ENCODE measurements around the gene GPHA2. TPM values are rescaled to one million over a fixed set of nuclear protein-coding genes. Genes with fewer than 3 reads are reported as not detected.

The GPHA2 gene
- total and polyA plus RNA-seq, 2 of the 13 experiments (the other 11 are each of a cell fraction or from before 2014, with no cell fraction given) = 13.0 to 19.1 TPM

GRCh38 chr11:64916775-64917662, 18.7 kb downstream of the GPHA2 start, which contains the start of gene ATG2A (continued):
- TF ChIP-seq GRHL1 (CRISPR knock-in tag; conservative IDR thresholded peaks at IDR 0.05) = no peak
- peak; percentile 80; the same call in 1 of the 2 replicates for TF ChIP-seq GABPB1 (CRISPR knock-in tag; IDR thresholded peaks at IDR 0.05)
- no peak for TF ChIP-seq ZNF232 (CRISPR knock-in tag; IDR thresholded peaks at IDR 0.05; ENCODE audit: borderline replicate concordance)
- TF ChIP-seq PHF21A (CRISPR knock-in tag; IDR thresholded peaks at IDR 0.05) = peak; percentile 81
- TF ChIP-seq ZFP91 (CRISPR knock-in tag; IDR thresholded peaks at IDR 0.05; ENCODE audit: borderline replicate concordance) = peak; percentile 99
- TF ChIP-seq ZNF562 (CRISPR knock-in tag; IDR thresholded peaks at IDR 0.05; ENCODE audit: borderline replicate concordance) = no peak
- TF ChIP-seq ZNF770 (CRISPR knock-in tag; IDR thresholded peaks at IDR 0.05) = peak; percentile 53
- TF ChIP-seq ZNF17 (CRISPR knock-in tag; IDR thresholded peaks at IDR 0.05) = no peak
- no peak for TF ChIP-seq AGO2 (optimal IDR thresholded peaks at IDR 0.05; ENCODE audit: low read depth, low read length)
- TF ChIP-seq HOXA3 (CRISPR knock-in tag; IDR thresholded peaks at IDR 0.05) = peak; percentile 65; the same call in 1 of the 2 replicates
- TF ChIP-seq ZNF670 (CRISPR knock-in tag; IDR thresholded peaks at IDR 0.05; ENCODE audit: borderline replicate concordance) = peak; percentile 75; the same call in 1 of the 2 replicates
- TF ChIP-seq POGK (CRISPR knock-in tag; conservative IDR thresholded peaks at IDR 0.05) = no peak; the same call in 1 of the 2 replicates
- no peak for TF ChIP-seq TEF (CRISPR knock-in tag; IDR thresholded peaks at IDR 0.05)
- no peak for TF ChIP-seq SRSF4 (IDR thresholded peaks at IDR 0.05; ENCODE audit: low read depth, low read length, poor library complexity, severe bottlenecking)
- TF ChIP-seq MIER2 (CRISPR knock-in tag; IDR thresholded peaks at IDR 0.05) = no peak
- TF ChIP-seq XBP1 (CRISPR knock-in tag; IDR thresholded peaks at IDR 0.05) = no peak
- no peak for TF ChIP-seq TERF1 (CRISPR knock-in tag; IDR thresholded peaks at IDR 0.05)
- peak; percentile 53; the same call in 1 of the 2 replicates for TF ChIP-seq HOXA5 (CRISPR knock-in tag; IDR thresholded peaks at IDR 0.05)
- TF ChIP-seq ZFP37 (CRISPR knock-in tag; IDR thresholded peaks at IDR 0.05; ENCODE audit: borderline replicate concordance) = no peak; the same call in 1 of the 2 replicates

Measured in HepG2 (cell line).